OCI-LY1 (cell line): ENCODE data around the gene KCNMB1.

Experiments used
- H2AFZ ChIP-seq: fragments of 200-600 bp; sonication (generic), shearing (Covaris generic); 2 replicates; pipeline ENCODE4 v1.6.0; 2014; ENCODE audit warnings: antibody characterized with exemption, mild to moderate bottlenecking, low read length
- H3F3A ChIP-seq: fragments of 200-600 bp; sonication (generic), shearing (Covaris generic); 2 replicates; pipeline ENCODE4 v1.6.0; 2014; ENCODE audit warnings: mild to moderate bottlenecking, antibody characterized with exemption, low read length, moderate library complexity; ENCODE audit not compliant: insufficient read depth
- H3K27ac ChIP-seq: fragments of 200-600 bp; sonication (generic); 2 replicates; pipeline ENCODE4 v1.5.1; 2014; ENCODE audit warnings: low read length, mixed run types, mild to moderate bottlenecking, low read depth; ENCODE audit not compliant: poor library complexity, severe bottlenecking
- H3K27me3 ChIP-seq: fragments of 200-600 bp; sonication (generic); 2 replicates; pipeline ENCODE4 v1.6.0; 2014; ENCODE audit warnings: antibody characterized with exemption, mild to moderate bottlenecking, low read length, moderate library complexity; ENCODE audit not compliant: insufficient read depth
- H3K36me3 ChIP-seq: fragments of 200-600 bp; sonication (generic); 2 replicates; pipeline ENCODE4 v1.6.1; 2014; ENCODE audit warnings: mild to moderate bottlenecking, antibody characterized with exemption, low read length, moderate library complexity, mixed read lengths; ENCODE audit not compliant: insufficient read depth
- H3K4me1 ChIP-seq: fragments of 200-600 bp; sonication (generic); 2 replicates; pipeline ENCODE4 v1.5.1; 2014; ENCODE audit warnings: mild to moderate bottlenecking, low read length, moderate library complexity; ENCODE audit not compliant: insufficient read depth, severe bottlenecking
- H3K4me2 ChIP-seq: fragments of 200-600 bp; sonication (generic), shearing (Covaris generic); 2 replicates; pipeline ENCODE4 v1.6.1; 2014; ENCODE audit warnings: low read length
- H3K4me3 ChIP-seq: fragments of 200-600 bp; sonication (generic); 2 replicates; pipeline ENCODE4 v1.5.1; 2014; ENCODE audit warnings: low read length, low read depth, mild to moderate bottlenecking, mixed read lengths; ENCODE audit not compliant: poor library complexity, severe bottlenecking
- H3K79me2 ChIP-seq: fragments of 200-600 bp; shearing (Covaris generic); 2 replicates; pipeline ENCODE4 v1.6.1; 2016; ENCODE audit warnings: mixed run types, low read length, mixed read lengths; ENCODE audit not compliant: insufficient read depth
- H3K9ac ChIP-seq: fragments of 200-600 bp; sonication (generic), shearing (Covaris generic); 2 replicates; pipeline ENCODE4 v1.6.1; 2014; ENCODE audit warnings: mild to moderate bottlenecking, low read length, mixed read lengths
- H3K9me2 ChIP-seq: fragments of 200-600 bp; sonication (generic), shearing (Covaris generic); 2 replicates; pipeline ENCODE4 v1.6.1; 2014; ENCODE audit warnings: low read depth, mild to moderate bottlenecking, low read length, mixed read lengths
- H3K9me3 ChIP-seq: fragments of 200-600 bp; shearing (Covaris generic); 2 replicates; pipeline ENCODE4 v1.6.1; 2014; ENCODE audit warnings: low read length, mixed read lengths
- H4K20me1 ChIP-seq: fragments of 200-600 bp; sonication (generic), shearing (Covaris generic); 2 replicates; pipeline ENCODE4 v1.6.0; 2016; ENCODE audit warnings: mild to moderate bottlenecking, low read length; ENCODE audit not compliant: insufficient read depth
- EZH2 ChIP-seq: fragments of 200-600 bp; sonication (generic), shearing (Covaris generic); IDR thresholded peaks from 2 replicates; pipeline ENCODE4 v1.8.0; 2017; ENCODE audit warnings: borderline replicate concordance, mixed run types, mild to moderate bottlenecking, antibody characterized with exemption, low read length, moderate library complexity, mixed read lengths
- TF ChIP-seq, protein P1 (sequence below): fragments of 200-600 bp; sonication (generic), shearing (Covaris generic); IDR thresholded peaks from 2 replicates; pipeline ENCODE4 v1.5.1; 2017; ENCODE audit warnings: mild to moderate bottlenecking, antibody characterized with exemption, low read length, moderate library complexity, mixed read lengths

The KCNMB1 gene

DNA sequence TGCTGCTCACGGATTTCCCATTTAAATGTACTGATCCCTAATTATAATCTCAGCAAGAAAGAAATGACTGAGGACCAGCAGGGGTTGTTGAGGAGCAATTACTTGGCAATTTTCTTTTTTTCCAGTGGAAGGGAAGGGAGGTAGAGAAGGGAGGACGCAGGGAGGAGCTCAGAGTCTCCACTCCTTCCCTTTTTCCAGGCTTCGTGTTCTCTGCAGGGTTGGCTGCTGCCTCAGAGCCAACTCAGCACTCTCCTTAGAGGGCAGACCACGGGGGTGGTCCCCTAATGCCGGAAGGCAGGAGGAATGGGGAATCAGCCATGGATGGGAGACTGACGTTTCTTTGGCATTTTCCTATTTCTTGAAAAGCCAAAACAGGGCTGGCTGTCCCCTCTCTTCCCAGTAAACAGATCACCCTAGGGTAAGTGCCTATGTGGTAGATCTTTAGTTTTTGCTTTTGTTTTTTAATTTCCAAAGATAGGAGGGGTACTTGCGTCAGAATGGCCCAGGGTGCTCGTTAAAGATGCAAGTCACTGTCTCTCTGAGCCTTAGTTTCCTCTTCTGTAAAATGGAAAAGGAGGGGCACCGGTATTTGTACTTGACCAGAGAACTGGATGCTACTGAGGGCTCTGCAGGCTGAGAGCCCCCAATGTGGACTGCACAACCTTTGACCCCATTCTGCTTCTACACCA is 52.0 kb downstream of the KCNMB1 start:
- no peak overlapping the region for H3K9ac ChIP-seq
- TF ChIP-seq EZH2, result no peak
- TF ChIP-seq, protein P1, sequence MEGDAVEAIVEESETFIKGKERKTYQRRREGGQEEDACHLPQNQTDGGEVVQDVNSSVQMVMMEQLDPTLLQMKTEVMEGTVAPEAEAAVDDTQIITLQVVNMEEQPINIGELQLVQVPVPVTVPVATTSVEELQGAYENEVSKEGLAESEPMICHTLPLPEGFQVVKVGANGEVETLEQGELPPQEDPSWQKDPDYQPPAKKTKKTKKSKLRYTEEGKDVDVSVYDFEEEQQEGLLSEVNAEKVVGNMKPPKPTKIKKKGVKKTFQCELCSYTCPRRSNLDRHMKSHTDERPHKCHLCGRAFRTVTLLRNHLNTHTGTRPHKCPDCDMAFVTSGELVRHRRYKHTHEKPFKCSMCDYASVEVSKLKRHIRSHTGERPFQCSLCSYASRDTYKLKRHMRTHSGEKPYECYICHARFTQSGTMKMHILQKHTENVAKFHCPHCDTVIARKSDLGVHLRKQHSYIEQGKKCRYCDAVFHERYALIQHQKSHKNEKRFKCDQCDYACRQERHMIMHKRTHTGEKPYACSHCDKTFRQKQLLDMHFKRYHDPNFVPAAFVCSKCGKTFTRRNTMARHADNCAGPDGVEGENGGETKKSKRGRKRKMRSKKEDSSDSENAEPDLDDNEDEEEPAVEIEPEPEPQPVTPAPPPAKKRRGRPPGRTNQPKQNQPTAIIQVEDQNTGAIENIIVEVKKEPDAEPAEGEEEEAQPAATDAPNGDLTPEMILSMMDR, result no peak
- H3K27ac ChIP-seq, result no peak overlapping the region
- H3K9me3 ChIP-seq, result peaks cover 4% of the 10 kb centered on the region; the same call in 1 of the 2 replicates
- peaks cover 4% of the 10 kb centered on the region; the same call in 1 of the 2 replicates for H3K27me3 ChIP-seq
- H2AFZ ChIP-seq, result no peak overlapping the region
- H3K9me2 ChIP-seq, result no peaks in the 10 kb centered on the region
- H4K20me1 ChIP-seq, result no peaks in the 10 kb centered on the region
- no peak overlapping the region for H3K4me3 ChIP-seq
- H3F3A ChIP-seq, result no peaks in the 10 kb centered on the region
- no peaks in the 10 kb centered on the region for H3K79me2 ChIP-seq
- H3K4me2 ChIP-seq, result no peak overlapping the region
- no peaks in the 10 kb centered on the region for H3K4me1 ChIP-seq
- no peaks in the 10 kb centered on the region for H3K36me3 ChIP-seq

DNA sequence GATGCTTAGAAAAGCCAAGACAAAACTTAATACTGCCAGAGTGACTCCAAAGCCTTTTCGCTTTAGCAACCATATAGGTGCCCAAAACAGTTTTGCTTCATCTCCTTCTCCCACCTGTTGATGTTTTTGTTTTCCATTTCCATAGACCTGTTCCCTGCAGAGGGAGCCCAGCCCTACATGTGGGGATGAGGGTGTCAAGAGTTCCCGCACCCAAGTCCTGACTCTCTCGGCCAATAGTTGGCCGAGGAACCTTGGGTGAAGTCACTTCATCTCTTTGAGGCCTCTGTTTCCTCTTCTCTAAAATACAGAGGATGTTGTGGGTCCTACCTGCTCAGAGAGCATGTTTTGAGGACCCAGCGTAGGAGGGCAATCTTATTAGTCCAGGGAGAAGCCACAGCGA is 53.1 kb downstream of the KCNMB1 start:
- Histone ChIP-seq H3K79me2 (no peaks in the 10 kb centered on the region), H2AFZ (no peak overlapping the region), H4K20me1 (no peaks in the 10 kb centered on the region), H3F3A (no peaks in the 10 kb centered on the region), H3K9ac (no peak overlapping the region), H3K4me1 (peaks cover 3% of the 10 kb centered on the region), H3K4me2 (no peak overlapping the region), H3K36me3 (no peaks in the 10 kb centered on the region), H3K4me3 (no peak overlapping the region), H3K9me2 (no peaks in the 10 kb centered on the region), H3K27me3 (peaks cover 4% of the 10 kb centered on the region; the same call in 1 of the 2 replicates), H3K9me3 (no peaks in the 10 kb centered on the region), H3K27ac (no peak overlapping the region)
- TF ChIP-seq, protein P1, result no peak
- TF ChIP-seq EZH2, result no peak

DNA sequence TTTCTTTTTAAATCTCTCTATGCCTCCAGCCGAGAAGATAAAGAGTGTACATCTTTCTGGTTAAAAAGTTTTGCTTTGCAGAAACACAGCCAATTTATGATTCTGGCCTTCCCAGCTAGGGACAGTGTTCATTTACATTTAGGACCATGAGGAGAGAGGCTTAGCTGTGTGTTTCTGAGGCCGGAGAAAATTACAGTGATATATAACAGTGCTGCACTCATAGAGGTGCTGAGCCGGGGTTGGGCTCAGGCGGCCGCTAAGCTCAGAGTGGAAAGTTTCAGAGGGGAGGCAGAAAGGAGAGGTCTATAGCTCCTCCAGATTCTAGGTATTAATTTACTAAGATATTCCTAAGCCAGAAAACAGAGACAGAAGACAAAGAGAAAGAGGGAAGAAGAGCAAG is 54.5 kb downstream of the KCNMB1 start:
- Histone ChIP-seq H3K4me3 (no peak overlapping the region), H3K9me3 (no peaks in the 10 kb centered on the region), H3K27me3 (peaks cover 4% of the 10 kb centered on the region; the same call in 1 of the 2 replicates), H2AFZ (no peak overlapping the region), H4K20me1 (no peaks in the 10 kb centered on the region), H3K9me2 (no peaks in the 10 kb centered on the region), H3K36me3 (no peaks in the 10 kb centered on the region), H3K4me1 (peaks cover 9% of the 10 kb centered on the region), H3K4me2 (no peak overlapping the region), H3K79me2 (no peaks in the 10 kb centered on the region), H3K9ac (no peak overlapping the region), H3F3A (no peaks in the 10 kb centered on the region), H3K27ac (no peak overlapping the region)
- no peak for TF ChIP-seq EZH2
- TF ChIP-seq, protein P1, result no peak
